Subcutaneous abdominal adipose tissue (tissue), 5 donors: Measurements from ENCODE around the gene RASA3.

Source experiments
- H3K27ac ChIP-seq: one replicate; pipeline ENCODE4 v1.7.0; 2013; ENCODE audit warnings: low read depth, mild to moderate bottlenecking, inconsistent platforms, low read length, moderate library complexity
- H3K27me3 ChIP-seq, 5 donors: one replicate each; pipeline ENCODE4 v1.7.0; 2013; ENCODE audit warnings: low read length in 5 of 5, inconsistent platforms in 1 of 5; ENCODE audit not compliant: control insufficient read depth in 5 of 5, insufficient read depth in 4 of 5
- H3K36me3 ChIP-seq, 5 donors: one replicate each; pipeline ENCODE4 v1.7.0; 2013; ENCODE audit warnings: low read length in 5 of 5; ENCODE audit not compliant: control insufficient read depth in 5 of 5, insufficient read depth in 5 of 5
- H3K4me1 ChIP-seq, 5 donors: one replicate each; pipeline ENCODE4 v1.7.0; 2013; ENCODE audit warnings: low read length in 5 of 5, mild to moderate bottlenecking in 3 of 5, moderate library complexity in 1 of 5; ENCODE audit not compliant: control insufficient read depth in 5 of 5, insufficient read depth in 5 of 5
- H3K4me3 ChIP-seq, 5 donors: one replicate each; pipeline ENCODE4 v1.7.0; 2013; ENCODE audit warnings: low read length in 5 of 5, low read depth in 1 of 5
- H3K9ac ChIP-seq, 5 donors: one replicate each; pipeline ENCODE4 v1.7.0; 2013; ENCODE audit warnings: low read length in 5 of 5, mild to moderate bottlenecking in 4 of 5, moderate library complexity in 3 of 5
- H3K9me3 ChIP-seq, 5 donors: one replicate each; pipeline ENCODE4 v1.7.0; 2013; ENCODE audit warnings: low read length in 5 of 5; ENCODE audit not compliant: control insufficient read depth in 5 of 5
- donor health status: healthy.
- donor health status: healthy.
- donor health status: healthy.
- donor health status: healthy.
- donor health status: healthy.

Gene RASA3

DNA sequence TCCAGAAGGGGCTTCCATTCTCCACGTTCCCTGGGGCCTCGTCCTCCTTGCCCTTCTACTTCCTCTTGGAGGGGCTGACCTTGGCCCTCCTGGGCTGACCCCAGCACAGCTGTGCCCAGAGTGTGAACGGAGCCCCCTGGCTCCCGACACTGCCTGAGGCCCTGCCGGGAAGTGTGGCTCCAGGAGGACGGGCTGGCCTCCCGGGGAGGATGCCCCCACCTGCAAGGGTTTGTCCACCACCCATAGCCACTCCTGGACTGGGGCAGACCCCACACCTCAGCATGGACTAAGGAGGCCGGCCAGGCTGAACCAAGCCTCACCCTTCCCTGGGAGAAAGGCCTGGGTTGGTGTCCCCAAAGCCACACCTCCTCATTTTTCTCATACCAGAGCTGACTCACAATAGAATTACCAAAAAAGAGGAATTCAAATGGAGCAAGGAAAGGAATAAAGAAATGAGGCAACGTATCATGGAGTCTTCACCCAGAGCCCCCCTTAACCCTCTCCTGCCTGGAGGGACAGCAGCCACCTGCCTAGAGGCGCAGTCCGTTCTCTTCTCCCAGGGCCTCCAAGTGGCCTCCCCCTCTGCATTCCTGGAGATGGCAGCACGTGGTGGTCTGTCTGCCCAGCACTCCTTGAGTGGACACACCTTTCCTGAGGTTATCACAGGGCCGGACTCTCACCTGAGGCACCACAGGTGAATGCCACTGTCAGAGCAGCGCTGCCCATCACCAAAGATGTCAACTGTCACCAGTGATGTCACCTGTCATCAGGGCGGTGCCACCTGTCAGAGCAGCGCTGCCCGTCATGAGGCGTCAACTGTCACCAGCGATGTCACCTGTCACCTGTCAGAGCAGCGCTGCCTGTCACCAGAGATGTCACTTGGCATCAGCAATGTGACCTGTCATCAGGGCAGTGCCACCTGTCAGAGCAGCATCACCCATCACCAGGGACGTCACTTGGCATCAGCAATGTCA, 155.4 kb downstream of the RASA3 start:
- Histone ChIP-seq H3K9ac (peak overlapping the region in 1 of 5 donors; percentile 27), H3K27me3 (no peaks in the 10 kb centered on the region), H3K4me3 (no peak overlapping the region), H3K27ac (peak overlapping the region; percentile 69), H3K4me1 (peaks cover 4 to 35% (median 14%) of the 10 kb centered on the region in 5 donors), H3K36me3 (peaks cover 0 to 75% (median 66%) of the 10 kb centered on the region in 5 donors), H3K9me3 (peaks cover 0 to 8% (median 0%) of the 10 kb centered on the region in 5 donors)

DNA sequence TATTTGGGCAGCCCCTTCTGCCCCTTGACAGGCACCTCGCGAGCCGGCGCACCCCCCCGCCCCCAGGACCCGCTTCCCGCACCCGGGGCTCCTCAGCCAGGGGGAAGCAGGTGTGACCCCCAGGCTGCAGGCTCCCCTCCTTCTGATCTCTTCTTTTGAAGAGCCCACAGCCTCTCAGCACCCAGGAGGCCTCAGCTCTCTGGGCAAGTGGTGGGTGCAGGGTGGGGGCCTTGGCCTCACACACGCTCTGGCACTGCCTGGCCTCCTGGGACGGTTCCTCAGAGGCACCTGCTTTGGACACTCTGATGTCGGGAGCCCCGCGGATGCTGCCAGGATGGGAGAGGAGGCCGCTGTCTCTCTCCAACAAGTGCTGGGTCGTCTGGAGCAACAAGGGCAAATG, 157.0 kb downstream of the RASA3 start:
- Histone ChIP-seq H3K36me3 (peaks cover 0 to 59% (median 50%) of the 10 kb centered on the region in 5 donors), H3K27ac (peak overlapping the region; percentile 52), H3K27me3 (no peaks in the 10 kb centered on the region), H3K9me3 (peaks cover 0 to 8% (median 0%) of the 10 kb centered on the region in 5 donors), H3K4me3 (no peak overlapping the region), H3K4me1 (peaks cover 14 to 41% (median 29%) of the 10 kb centered on the region in 5 donors), H3K9ac (no peak overlapping the region)

DNA sequence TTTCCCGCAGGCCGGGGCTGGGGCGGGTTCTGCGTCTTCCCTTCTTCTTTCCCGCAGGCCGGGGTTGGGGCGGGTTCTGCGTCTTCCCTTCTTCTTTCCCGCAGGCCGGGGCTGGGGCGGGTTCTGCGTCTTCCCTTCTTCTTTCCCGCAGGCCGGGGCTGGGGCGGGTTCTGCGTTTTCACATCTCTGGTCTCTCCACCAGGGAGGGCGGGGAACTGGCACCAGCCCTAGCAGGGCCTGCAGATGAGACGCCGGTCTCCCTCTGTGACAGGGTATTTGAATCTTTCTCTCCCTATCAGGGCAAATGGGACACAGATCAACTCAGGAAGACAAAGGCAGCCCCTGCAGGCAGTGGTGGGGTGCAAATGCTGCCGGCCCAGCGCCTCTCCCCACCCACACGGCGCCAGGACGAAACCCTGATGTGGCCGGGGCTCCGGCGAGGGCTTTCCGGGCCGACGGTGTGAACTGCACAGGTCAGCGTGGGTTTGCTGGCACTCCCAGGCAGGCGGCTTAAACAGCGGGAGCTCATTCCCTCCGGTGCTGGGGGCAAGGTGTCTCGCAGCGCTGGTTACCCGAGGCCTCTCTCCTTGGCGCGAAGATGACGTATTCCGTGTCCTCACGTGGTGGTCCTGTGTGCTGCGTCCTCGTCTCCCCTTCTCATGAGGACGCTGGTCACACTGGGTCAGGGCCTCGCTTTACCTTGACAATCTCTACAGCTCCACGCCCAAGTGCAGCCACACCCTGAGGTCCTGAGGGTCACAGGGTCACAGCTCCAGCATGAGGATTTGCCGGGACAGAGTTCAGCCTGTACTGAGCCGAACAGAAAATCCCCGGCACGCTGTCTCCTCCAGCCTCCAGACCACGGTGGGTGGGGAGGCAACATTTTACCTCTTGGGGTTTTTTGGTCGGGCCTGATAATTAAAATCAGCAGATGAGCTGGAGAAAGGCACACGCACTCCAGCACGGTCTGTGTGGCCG, 157.8 kb downstream of the RASA3 start:
- no peak overlapping the region for H3K4me3 ChIP-seq
- H3K9ac ChIP-seq: no peak overlapping the region
- no peaks in the 10 kb centered on the region for H3K27me3 ChIP-seq
- H3K27ac ChIP-seq: peak overlapping the region; percentile 52
- peaks cover 0 to 2% (median 0%) of the 10 kb centered on the region in 5 donors for H3K9me3 ChIP-seq
- H3K36me3 ChIP-seq: peaks cover 0 to 51% (median 42%) of the 10 kb centered on the region in 5 donors
- H3K4me1 ChIP-seq: peaks cover 14 to 45% (median 31%) of the 10 kb centered on the region in 5 donors

DNA sequence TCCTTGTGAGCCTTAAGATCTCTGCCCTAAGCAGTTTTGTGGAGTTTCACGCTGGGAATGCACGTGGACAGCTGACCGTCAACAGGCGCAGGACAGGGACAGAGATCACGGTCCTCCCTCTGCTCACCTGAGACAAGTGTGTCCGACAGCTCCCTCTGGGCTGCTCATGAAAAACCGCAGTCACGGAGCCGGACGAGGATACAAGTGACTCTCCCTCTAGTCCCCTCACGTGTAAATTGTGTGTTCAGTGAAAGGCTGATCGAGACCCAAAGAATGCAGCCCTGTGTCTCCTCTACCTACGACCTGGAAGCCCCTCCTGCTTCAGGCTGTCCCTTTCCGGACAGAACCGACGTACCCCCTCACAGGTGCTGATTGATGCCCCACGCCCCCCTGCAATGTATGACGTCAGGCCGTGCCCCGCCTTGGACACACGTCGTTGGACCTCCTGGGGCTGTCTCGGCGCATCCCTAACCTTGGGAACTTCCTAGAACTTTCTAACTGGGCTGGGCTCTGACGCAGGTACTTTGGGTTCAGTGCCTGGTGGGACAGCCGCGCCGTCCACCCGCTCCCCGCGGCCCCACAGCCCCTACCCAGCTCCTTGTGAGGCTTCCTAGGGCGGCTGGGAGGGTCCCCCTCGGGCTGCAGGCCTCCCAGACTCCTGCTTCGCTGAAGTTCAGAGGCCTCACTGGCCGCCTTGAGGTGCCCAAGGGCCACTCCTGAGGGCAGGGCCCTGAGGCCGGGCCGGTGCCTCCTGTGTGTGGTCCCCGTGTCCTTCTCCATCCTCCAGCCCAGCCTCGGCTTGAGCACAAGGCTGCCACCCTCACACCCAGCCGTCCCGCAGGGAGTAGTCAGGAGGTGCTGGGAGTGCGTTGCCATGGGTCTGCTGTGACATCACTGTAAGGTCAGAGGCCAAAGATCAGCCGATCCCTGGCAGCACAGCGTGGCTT, 158.9 kb downstream of the RASA3 start, which contains the start of gene C13orf46:
TSS of gene C13orf46 (minus strand) at position 859 of the 947 bp plus-strand sequence. CDS start at position 780, 79 bp downstream.
- Histone ChIP-seq H3K27me3 (no peaks in the 10 kb centered on the region), H3K36me3 (peaks cover 0 to 43% (median 31%) of the 10 kb centered on the region in 5 donors), H3K4me1 (peaks cover 14 to 45% (median 31%) of the 10 kb centered on the region in 5 donors), H3K27ac (peak within 1 kb of the TSS; percentile 74), H3K9ac (no peak within 1 kb of the TSS), H3K4me3 (no peak within 1 kb of the TSS), H3K9me3 (no peaks in the 10 kb centered on the region)

DNA sequence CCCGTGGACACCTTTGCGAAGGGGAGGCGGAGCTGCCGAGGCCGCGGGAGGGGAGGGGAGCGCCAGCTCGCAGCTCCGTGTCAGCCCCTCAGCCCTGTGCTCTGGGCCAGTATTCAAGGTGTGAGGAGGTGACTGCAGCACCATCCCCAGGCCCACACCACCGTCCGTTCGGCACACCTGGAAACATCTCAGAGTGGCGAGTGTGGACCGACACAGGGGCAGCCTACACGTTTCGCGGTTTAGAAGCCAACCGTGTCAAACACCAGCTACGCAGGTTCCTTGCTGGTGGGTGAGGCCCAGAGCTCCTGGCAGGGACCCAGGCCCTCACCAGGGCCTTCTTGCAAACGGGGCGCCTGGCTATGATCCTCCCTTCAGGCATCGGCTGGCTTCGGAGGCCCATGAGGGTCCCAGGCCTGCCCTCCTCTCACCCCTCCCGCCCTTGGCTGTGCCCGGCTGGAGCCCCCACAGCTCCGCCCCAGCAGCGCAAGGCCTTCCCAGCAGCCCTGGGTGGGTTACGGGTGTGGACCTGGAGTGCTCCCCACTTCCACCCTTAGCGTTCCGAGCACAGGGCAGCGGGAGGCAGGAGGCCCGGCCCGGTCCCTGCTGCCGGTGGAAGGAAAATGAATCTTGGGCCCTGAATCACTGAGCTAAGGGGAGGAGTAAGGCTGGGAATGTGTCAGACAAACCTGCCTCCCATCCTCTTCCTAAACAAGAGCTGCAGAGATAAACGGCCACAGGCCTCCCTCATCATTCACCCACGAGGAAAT, 159.8 kb downstream of the RASA3 start:
- no peaks in the 10 kb centered on the region for H3K27me3 ChIP-seq
- H3K9me3 ChIP-seq: no peaks in the 10 kb centered on the region
- no peak overlapping the region for H3K9ac ChIP-seq
- no peak overlapping the region for H3K4me3 ChIP-seq
- H3K27ac ChIP-seq: peak overlapping the region; percentile 74
- peaks cover 14 to 45% (median 31%) of the 10 kb centered on the region in 5 donors for H3K4me1 ChIP-seq
- H3K36me3 ChIP-seq: peaks cover 0 to 39% (median 26%) of the 10 kb centered on the region in 5 donors

DNA sequence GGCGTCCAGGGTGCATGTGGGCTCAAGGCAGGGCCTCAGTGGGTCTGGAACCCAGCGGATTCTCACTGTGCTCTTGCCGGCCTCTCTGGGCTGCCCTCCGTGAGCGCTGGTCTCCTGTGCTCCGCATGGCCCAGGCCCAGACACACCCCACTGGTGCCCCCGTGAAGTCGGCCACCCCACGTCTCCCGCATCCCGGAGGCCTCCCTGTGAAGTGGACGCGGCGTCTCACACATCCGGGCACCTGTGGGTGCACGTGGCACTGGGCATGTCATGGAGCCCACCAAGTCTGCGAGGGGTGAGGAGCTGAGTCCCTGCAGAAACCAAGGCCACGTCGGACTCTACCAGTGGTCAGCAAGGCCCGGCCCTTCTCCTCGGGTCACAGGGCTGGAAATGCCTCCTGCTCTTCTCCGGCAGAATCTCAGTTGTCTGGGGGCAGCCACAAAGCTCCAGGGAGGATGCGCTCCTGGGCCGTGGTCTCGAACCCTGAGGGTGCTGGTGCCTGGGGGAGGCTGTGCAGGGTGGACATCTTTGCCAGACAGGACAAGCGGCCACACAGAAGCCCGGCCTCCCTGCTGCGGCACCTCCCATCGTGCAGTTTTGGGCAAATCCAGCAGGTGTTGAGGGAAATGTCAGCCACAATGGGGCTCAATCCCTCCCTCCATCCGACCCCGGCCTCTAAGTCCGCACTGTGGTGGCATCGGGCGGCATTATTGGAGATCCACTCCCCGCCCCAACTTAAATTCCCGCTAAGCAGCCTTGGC, 160.8 kb downstream of the RASA3 start:
- Histone ChIP-seq H3K9me3 (no peaks in the 10 kb centered on the region), H3K9ac (peak overlapping the region in 2 of 5 donors; percentile 64), H3K4me3 (no peak overlapping the region), H3K27ac (peak overlapping the region; percentile 74), H3K4me1 (peaks cover 10 to 36% (median 25%) of the 10 kb centered on the region in 5 donors), H3K27me3 (no peaks in the 10 kb centered on the region), H3K36me3 (peaks cover 0 to 32% (median 18%) of the 10 kb centered on the region in 5 donors)

DNA sequence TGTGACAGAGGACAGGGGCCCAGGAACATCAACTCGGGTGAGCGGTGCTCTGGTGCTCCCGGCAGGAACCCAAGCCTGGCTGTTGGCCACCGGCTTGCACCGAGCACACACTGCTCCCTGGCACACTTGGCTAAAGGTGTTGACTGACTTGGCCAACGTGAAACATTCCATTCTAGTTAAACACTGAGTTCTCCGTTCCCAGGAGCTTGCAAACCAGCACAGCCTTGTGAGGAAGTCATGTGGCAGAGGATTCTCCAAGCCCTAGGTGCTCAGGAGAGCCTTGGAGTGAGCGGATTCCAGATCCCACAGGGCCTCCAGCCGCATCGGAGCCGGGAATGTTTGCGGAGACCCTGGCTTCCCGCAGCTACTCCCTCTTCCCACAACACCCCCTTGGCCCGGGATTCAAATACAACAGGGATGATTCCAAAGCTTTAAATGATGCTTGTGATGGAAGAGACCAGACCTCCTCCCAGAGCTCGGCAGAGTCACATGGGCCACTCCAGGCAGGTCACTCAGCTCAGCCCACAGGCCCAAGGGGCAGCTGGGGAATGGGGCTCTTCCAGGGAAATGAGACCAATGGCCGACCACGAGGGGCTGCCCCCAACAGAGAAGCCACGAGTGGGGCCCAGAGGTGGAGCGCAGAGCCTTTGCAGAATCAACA, 161.5 kb downstream of the RASA3 start:
- peaks cover 10 to 33% (median 25%) of the 10 kb centered on the region in 5 donors for H3K4me1 ChIP-seq
- no peak overlapping the region for H3K4me3 ChIP-seq
- peak overlapping the region in 2 of 5 donors; percentile 64 for H3K9ac ChIP-seq
- no peaks in the 10 kb centered on the region for H3K27me3 ChIP-seq
- peaks cover 0 to 32% (median 18%) of the 10 kb centered on the region in 5 donors for H3K36me3 ChIP-seq
- no peaks in the 10 kb centered on the region for H3K9me3 ChIP-seq
- peak overlapping the region; percentile 74 for H3K27ac ChIP-seq
